Astrocyte (in vitro differentiated cells and primary cell): Measurements from ENCODE around the gene CFD.

ENCODE experiments used
- EZH2 ChIP-seq: IDR thresholded peaks from 2 replicates; pipeline ENCODE4 v1.6.1; 2012; ENCODE audit warnings: mild to moderate bottlenecking, low read length, inconsistent platforms; ENCODE audit not compliant: insufficient read depth
- TF ChIP-seq, protein P1 (sequence below): IDR thresholded peaks from 2 replicates; pipeline ENCODE4 v1.5.1; 2011; ENCODE audit warnings: low read depth, mild to moderate bottlenecking, inconsistent platforms, low read length, moderate library complexity; ENCODE audit not compliant: insufficient read depth

DNA sequence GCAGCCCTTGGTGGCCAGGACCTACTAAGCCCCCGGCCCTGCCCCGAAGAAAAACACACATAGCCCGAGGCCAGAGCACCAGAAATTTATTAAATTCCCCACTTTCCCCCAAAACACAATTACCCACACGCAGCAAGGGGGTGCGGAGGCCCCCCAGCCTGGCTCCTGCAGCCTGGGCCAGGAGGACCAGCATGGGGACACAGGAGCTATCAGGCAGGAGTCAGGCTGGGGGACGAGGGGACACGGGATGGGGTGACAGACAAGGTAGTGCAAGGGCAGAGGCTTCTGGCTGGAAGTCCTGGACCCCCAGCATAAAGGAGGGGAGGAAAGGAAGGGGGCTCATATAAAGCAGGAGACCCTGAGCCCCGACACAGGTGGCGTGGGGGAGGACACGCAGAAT is 37.0 kb downstream of the CFD start:
- TF ChIP-seq EZH2: no peak
- TF ChIP-seq, protein P1, sequence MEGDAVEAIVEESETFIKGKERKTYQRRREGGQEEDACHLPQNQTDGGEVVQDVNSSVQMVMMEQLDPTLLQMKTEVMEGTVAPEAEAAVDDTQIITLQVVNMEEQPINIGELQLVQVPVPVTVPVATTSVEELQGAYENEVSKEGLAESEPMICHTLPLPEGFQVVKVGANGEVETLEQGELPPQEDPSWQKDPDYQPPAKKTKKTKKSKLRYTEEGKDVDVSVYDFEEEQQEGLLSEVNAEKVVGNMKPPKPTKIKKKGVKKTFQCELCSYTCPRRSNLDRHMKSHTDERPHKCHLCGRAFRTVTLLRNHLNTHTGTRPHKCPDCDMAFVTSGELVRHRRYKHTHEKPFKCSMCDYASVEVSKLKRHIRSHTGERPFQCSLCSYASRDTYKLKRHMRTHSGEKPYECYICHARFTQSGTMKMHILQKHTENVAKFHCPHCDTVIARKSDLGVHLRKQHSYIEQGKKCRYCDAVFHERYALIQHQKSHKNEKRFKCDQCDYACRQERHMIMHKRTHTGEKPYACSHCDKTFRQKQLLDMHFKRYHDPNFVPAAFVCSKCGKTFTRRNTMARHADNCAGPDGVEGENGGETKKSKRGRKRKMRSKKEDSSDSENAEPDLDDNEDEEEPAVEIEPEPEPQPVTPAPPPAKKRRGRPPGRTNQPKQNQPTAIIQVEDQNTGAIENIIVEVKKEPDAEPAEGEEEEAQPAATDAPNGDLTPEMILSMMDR: no peak
